Astrocyte (in vitro differentiated cells and primary cell): ENCODE measurements around the gene RPL21. TPM values are rescaled to one million over a fixed set of nuclear protein-coding genes. Genes with fewer than 3 reads are reported as not detected.
A peak's percentile ranks its signal among the peaks of the same experiment; 100 is the strongest.
"Not testable (repeated sequence)": the region's sequence is repeated elsewhere in the genome, so short reads cannot be mapped to it uniquely, and the experiment has no call there.

Experiments used
- DNase-seq: peaks from one replicate; pipeline ENCODE4 v3.0.0-alpha.2; 2010; ENCODE audit warnings: low read depth
- FAIRE-seq: peaks from 2 replicates; lab custom pipeline; 2011; peaks lifted over from hg19 to GRCh38; lab: Jason Lieb, UNC
- H2AFZ ChIP-seq: 2 replicates; pipeline ENCODE4 v1.6.0; 2012; ENCODE audit warnings: low read depth, low read length, inconsistent platforms
- H3K27ac ChIP-seq: 2 replicates; pipeline ENCODE4 v1.5.1; 2011; ENCODE audit warnings: low read depth, low read length, inconsistent platforms
- H3K27me3 ChIP-seq: 2 replicates; pipeline ENCODE4 v1.6.0; 2011; ENCODE audit warnings: low read length, inconsistent platforms; ENCODE audit not compliant: insufficient read depth
- H3K36me3 ChIP-seq: 2 replicates; pipeline ENCODE4 v1.5.1; 2011; ENCODE audit warnings: low read length, inconsistent platforms; ENCODE audit not compliant: insufficient read depth
- H3K4me1 ChIP-seq: 2 replicates; pipeline ENCODE4 v1.5.1; 2011; ENCODE audit warnings: low read length, inconsistent platforms; ENCODE audit not compliant: insufficient read depth
- H3K4me2 ChIP-seq: 2 replicates; pipeline ENCODE4 v1.6.0; 2012; ENCODE audit warnings: low read length, inconsistent platforms
- H3K4me3 ChIP-seq: 2 replicates; pipeline ENCODE4 v1.5.1; 2011; ENCODE audit warnings: low read depth, mild to moderate bottlenecking, low read length, inconsistent platforms; ENCODE audit not compliant: insufficient read depth
- H3K79me2 ChIP-seq: 2 replicates; pipeline ENCODE4 v1.6.0; 2012; ENCODE audit warnings: mild to moderate bottlenecking, low read length, inconsistent platforms; ENCODE audit not compliant: insufficient read depth
- H3K9ac ChIP-seq: 2 replicates; pipeline ENCODE4 v1.6.0; 2012; ENCODE audit warnings: mild to moderate bottlenecking, low read length, inconsistent platforms
- H3K9me3 ChIP-seq: 2 replicates; pipeline ENCODE4 v1.5.1; 2012; ENCODE audit warnings: low read depth, mild to moderate bottlenecking, low read length, inconsistent platforms; ENCODE audit not compliant: insufficient read depth
- H4K20me1 ChIP-seq: 2 replicates; pipeline ENCODE4 v1.6.0; 2012; ENCODE audit warnings: low read length, inconsistent platforms; ENCODE audit not compliant: insufficient read depth
- H3K27ac Mint-ChIP-seq: one replicate; pipeline ENCODE4 v1.8.0; 2021; ENCODE audit warnings: mild to moderate bottlenecking, mixed read lengths; ENCODE audit not compliant: unreplicated experiment
- H3K27me3 Mint-ChIP-seq: one replicate; pipeline ENCODE4 v1.8.0; 2021; ENCODE audit warnings: low read depth, mixed read lengths; ENCODE audit not compliant: unreplicated experiment
- H3K36me3 Mint-ChIP-seq: one replicate; pipeline ENCODE4 v1.8.0; 2021; ENCODE audit warnings: low read depth, mixed read lengths; ENCODE audit not compliant: unreplicated experiment
- H3K4me1 Mint-ChIP-seq: one replicate; pipeline ENCODE4 v1.8.0; 2021; ENCODE audit warnings: low read depth, mixed read lengths; ENCODE audit not compliant: unreplicated experiment
- H3K4me3 Mint-ChIP-seq: one replicate; pipeline ENCODE4 v1.8.0; 2021; ENCODE audit warnings: mild to moderate bottlenecking, moderate library complexity, mixed read lengths; ENCODE audit not compliant: unreplicated experiment
- H3K9me3 Mint-ChIP-seq: one replicate; pipeline ENCODE4 v1.8.0; 2021; ENCODE audit warnings: mild to moderate bottlenecking, mixed read lengths; ENCODE audit not compliant: unreplicated experiment
- CTCF ChIP-seq: IDR thresholded peaks from 2 replicates; pipeline ENCODE4 v1.5.1; 2011; ENCODE audit warnings: low read depth, mild to moderate bottlenecking, inconsistent platforms, low read length, moderate library complexity; ENCODE audit not compliant: insufficient read depth
- EZH2 ChIP-seq: IDR thresholded peaks from 2 replicates; pipeline ENCODE4 v1.6.1; 2012; ENCODE audit warnings: mild to moderate bottlenecking, low read length, inconsistent platforms; ENCODE audit not compliant: insufficient read depth
- total RNA-seq: library from RNA; stranded (reverse); gene quantifications from 2 replicates; pipeline ENCODE4 v1.2.1, GENCODE V29; 2021

RPL21 gene
- total RNA-seq, 1 donor from 2014 or later, result 728 TPM

DNA sequence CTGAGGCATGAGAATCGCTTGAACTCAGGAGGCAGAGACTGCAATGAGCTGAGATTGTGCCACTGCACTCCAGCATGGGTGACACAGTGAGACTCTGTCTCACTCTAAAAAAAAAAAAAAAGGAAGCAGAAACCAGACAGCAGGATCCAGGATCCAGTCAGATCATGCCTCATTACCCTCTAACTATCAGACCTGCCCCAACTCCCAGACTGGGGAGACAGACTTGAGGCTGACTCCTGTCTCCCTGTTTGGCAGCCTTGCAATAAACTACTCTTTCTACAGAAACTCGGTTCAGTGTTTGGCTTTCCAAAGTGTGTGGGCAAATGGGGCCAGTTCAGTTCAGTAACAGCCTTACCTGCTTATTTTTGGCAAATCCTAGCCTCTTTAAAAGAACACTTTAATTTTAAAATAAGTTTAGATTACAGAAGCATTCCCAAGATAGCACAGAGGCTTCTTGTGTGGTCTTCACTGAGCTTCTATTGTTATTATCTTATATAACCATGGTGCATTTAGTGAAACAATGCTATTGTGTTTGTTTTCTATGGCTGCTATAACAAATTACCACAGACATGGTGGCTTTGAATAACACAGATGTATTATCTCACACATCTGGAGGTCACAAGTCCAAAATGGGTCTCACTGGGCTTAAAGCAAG is 37.8 kb downstream of the RPL21 start:
- no peak for TF ChIP-seq CTCF
- no peak for TF ChIP-seq EZH2
- Histone ChIP-seq H3K27me3 (no peaks in the 10 kb centered on the region), H2AFZ (no peak overlapping the region), H4K20me1 (no peaks in the 10 kb centered on the region), H3K4me1 (no peaks in the 10 kb centered on the region), H3K36me3 (no peaks in the 10 kb centered on the region), H3K4me3 (no peak overlapping the region), H3K9ac (no peak overlapping the region), H3K4me2 (no peak overlapping the region), H3K79me2 (no peaks in the 10 kb centered on the region), H3K27ac (no peak overlapping the region), H3K9me3 (no peaks in the 10 kb centered on the region)
- Mint-ChIP-seq H3K9me3 (peaks cover 3% of the 10 kb centered on the region), H3K36me3 (peaks cover 1% of the 10 kb centered on the region), H3K27ac (no peak overlapping the region), H3K4me3 (no peak overlapping the region), H3K4me1 (no peaks in the 10 kb centered on the region), H3K27me3 (peaks cover 9% of the 10 kb centered on the region)
- no peak for FAIRE-seq
- DNase-seq, result peak; percentile 61

DNA sequence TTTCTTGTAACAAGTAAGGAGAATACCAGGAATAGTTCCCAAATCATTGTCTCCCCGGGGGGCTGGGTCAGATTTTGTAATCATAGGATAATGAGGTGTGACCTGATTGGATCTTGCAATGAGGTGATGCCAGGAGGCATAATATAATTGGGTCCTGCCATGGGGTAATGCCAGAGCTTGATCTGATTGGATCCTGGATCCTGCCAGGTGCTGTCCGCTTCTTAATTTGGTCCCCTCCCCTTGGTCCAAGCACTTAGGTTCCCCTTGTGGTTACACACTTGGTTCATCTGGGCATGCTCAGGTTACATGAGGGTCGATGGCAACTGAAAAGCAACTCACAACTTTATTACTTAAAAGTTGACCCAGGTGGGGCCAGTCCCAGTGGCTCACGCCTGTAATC is 39.4 kb downstream of the RPL21 start:
- no peak for TF ChIP-seq CTCF
- TF ChIP-seq EZH2, result no peak
- no peak overlapping the region for H3K9ac ChIP-seq
- H3K27me3 ChIP-seq, result peaks cover 1% of the 10 kb centered on the region
- no peaks in the 10 kb centered on the region for H3K79me2 ChIP-seq
- no peak for FAIRE-seq
- H3K9me3 ChIP-seq, result no peaks in the 10 kb centered on the region
- Mint-ChIP-seq H3K27ac (no peak overlapping the region), H3K9me3 (peaks cover 6% of the 10 kb centered on the region), H3K4me3 (no peak overlapping the region), H3K36me3 (peaks cover 1% of the 10 kb centered on the region), H3K4me1 (no peaks in the 10 kb centered on the region), H3K27me3 (peaks cover 17% of the 10 kb centered on the region)
- H3K4me3 ChIP-seq, result no peak overlapping the region
- no peaks in the 10 kb centered on the region for H3K4me1 ChIP-seq
- H3K27ac ChIP-seq, result no peak overlapping the region
- no peak overlapping the region for H2AFZ ChIP-seq
- H3K4me2 ChIP-seq, result no peak overlapping the region
- H3K36me3 ChIP-seq, result no peaks in the 10 kb centered on the region
- DNase-seq, result no peak
- no peaks in the 10 kb centered on the region for H4K20me1 ChIP-seq

GRCh38 chr13:27291967-27292366 is 40.6 kb downstream of the RPL21 start:
- not testable (repeated sequence) for H3K4me1 ChIP-seq, FAIRE-seq, H3K27ac Mint-ChIP-seq, H4K20me1 ChIP-seq, H3K4me1 Mint-ChIP-seq, H3K4me2 ChIP-seq, H3K27me3 ChIP-seq, H3K9me3 ChIP-seq, H3K79me2 ChIP-seq, H2AFZ ChIP-seq, H3K36me3 Mint-ChIP-seq, H3K27ac ChIP-seq, DNase-seq, H3K4me3 Mint-ChIP-seq, H3K4me3 ChIP-seq, H3K9ac ChIP-seq, H3K9me3 Mint-ChIP-seq, H3K36me3 ChIP-seq
- peaks cover 21% of the 10 kb centered on the region for H3K27me3 Mint-ChIP-seq
